Hepatocyte (in vitro differentiated cells): ENCODE data around the gene ZNF644.

ENCODE experiments used
- CTCF ChIP-seq: fragments of 200-600 bp; sonication (generic); IDR thresholded peaks from 2 replicates; pipeline ENCODE4 v1.5.1; 2016; ENCODE audit warnings: antibody characterized with exemption, mild to moderate bottlenecking; ENCODE audit not compliant: poor library complexity
- EZH2 ChIP-seq: fragments of 200-600 bp; sonication (generic); IDR thresholded peaks from 2 replicates; pipeline ENCODE4 v1.6.1; 2016; ENCODE audit warnings: antibody characterized with exemption, mild to moderate bottlenecking, borderline replicate concordance

GRCh38 chr1:91032349-91032748, 10.5 kb upstream of the ZNF644 start:
- no peak for TF ChIP-seq CTCF
- TF ChIP-seq EZH2 = no peak
